Fibroblast of skin of scalp (primary cell): ENCODE data around the gene GTF2B. TPM values are rescaled to one million over a fixed set of nuclear protein-coding genes. Genes with fewer than 3 reads are reported as not detected.
"Not testable (repeated sequence)": the region's sequence is repeated elsewhere in the genome, so short reads cannot be mapped to it uniquely, and the experiment has no call there.

Experiments
- DNase-seq: peaks from one replicate; pipeline ENCODE4 v3.0.0-alpha.2; 2013
- polyA plus RNA-seq, 2 experiments: library from polyadenylated mRNA; unstranded; fragments of 120-200 nt; gene quantifications; one replicate each; pipeline ENCODE4 v1.2.1, GENCODE V29; 2013; ENCODE audit not compliant: insufficient read length in 2 of 2

Gene GTF2B
- 21.0 TPM for polyA plus RNA-seq (2013, experiment 1 of 2; ENCODE audit: insufficient read length)
- 22.1 TPM for polyA plus RNA-seq (2013, experiment 2 of 2; ENCODE audit: insufficient read length)

DNA sequence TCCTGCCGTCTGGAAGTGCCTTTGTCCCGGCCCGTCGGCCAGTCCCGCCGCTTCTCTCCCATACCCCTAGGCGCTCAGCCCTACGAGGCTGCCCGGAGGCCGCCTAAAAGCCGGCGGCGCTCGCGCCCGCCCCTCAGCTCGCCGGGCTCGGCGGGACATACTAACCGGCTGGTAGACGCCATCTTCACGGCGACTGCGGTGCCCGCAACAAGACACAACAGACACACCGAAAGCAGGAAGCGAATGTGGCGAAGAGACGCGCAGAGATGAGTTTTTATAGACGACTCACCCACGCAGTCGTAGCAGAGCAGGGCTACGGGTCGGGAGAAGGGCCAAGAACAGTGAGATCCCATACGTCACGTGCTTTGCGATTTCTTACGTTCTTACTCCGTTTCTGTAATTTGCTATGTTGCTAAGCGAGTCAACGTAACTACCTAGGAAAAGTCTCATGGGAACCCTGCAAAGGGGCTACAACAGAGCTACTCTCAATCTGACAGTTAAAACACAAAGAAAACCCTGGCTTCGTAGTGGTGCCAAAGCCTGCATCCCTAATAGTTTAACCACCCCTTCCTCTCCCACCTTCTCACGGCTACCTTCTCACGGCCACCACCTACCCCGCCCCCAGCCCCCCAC is at the start of gene GTF2B:
TSS of gene GTF2B (minus strand) at position 250 of the 633 bp plus-strand sequence. CDS start at position 182, 68 bp downstream.
- DNase-seq, result peak; percentile 96

DNA sequence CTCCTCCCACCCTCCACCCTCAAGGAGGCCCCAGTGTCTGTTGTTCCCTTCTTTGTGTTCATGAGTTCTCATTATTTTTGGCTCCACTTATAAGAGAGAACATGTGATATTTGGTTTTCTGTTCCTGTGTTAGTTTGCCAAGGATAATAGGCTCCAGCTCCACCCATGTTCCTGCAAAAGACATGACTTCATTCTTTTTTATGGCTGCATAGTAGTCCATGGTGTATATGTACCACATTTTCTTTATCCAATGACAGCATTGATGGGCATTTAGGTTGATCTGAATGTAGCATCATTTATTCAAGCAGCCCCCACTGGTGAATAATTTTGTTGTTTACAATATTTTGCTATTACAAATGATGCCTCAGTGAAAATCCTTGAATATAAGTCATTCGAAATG is 47.2 kb upstream of the GTF2B start:
- DNase-seq, result not testable (repeated sequence)

- DNase-seq, result no peak
These were observed 45.5 kb upstream of the GTF2B start for GRCh38 chr1:88936760-88937342.

- no peak for DNase-seq
These were observed 44.8 kb upstream of the GTF2B start for GRCh38 chr1:88936223-88936523.

GRCh38 chr1:88935522-88936222 is 44.3 kb upstream of the GTF2B start:
- DNase-seq, result peak; percentile 49

GRCh38 chr1:88930176-88930575 is 38.8 kb upstream of the GTF2B start:
- DNase-seq, result not testable (repeated sequence)

GRCh38 chr1:88923224-88923623 is 31.9 kb upstream of the GTF2B start:
- no peak for DNase-seq

DNA sequence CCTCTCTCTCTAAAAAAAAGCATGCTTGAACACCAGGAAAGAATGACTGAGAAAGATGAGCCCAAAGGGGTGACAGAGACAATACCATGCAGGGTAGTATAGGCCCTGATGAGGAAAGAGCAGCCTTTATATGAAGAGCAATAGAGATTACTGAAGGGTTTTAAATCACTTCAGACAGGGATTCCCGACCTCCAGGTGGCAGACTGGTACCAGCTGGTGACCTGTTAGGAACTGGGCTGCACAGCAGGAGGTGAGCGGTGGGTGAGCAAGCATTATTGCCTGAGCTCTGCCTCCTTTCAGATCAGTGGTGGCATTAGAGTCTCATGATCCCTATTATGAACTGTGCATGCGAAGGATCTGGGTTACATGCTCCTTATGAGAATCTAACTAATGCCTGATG is 30.8 kb upstream of the GTF2B start:
- no peak for DNase-seq

- no peak for DNase-seq
These were observed 29.5 kb upstream of the GTF2B start for GRCh38 chr1:88920845-88921244.

- DNase-seq, result no peak
These were observed 26.1 kb upstream of the GTF2B start for GRCh38 chr1:88917321-88918025.

- DNase-seq, result no peak
These were observed 25.5 kb upstream of the GTF2B start for GRCh38 chr1:88916883-88917282.

- DNase-seq, result not testable (repeated sequence)
These were observed 20.4 kb upstream of the GTF2B start for GRCh38 chr1:88911800-88912199.

DNA sequence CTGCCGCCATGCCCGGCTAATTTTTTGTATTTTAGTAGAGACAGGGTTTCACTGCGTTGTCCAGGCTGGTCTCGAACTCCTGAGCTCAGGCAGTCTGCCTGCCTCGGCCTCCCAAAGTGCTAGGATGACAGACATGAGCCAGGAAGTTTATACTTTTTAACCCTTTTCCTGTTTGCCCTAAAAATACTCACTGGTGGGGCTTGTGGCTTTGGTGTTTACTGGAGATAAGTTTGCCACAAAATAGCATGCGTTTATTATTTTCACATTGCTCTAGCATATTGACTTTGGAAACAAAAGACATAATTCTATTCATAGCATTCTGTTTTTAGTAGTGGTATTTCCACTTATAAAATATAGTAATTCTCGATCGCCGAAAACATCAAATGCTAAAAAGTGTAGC is 19.8 kb upstream of the GTF2B start:
- DNase-seq, result no peak

DNA sequence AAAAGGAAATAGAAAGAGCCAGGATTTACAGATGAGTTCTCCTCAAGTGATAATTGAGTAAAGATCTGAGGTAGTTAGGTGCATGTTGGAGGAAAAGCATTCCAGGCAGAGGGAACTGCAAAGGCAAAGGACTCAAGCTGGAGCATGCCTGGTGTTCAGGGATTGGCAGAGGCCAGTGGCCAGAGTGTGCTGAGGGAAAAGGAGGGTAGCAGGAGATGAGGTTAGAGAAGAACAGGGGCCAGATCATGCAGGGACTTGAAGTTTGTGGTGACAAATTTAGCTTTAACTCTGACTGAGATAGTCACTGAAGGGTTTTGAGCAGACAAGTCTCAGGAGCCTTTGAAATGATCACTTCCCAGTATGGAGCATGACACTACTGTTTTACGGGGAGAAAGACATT is 19.0 kb upstream of the GTF2B start:
- no peak for DNase-seq

DNA sequence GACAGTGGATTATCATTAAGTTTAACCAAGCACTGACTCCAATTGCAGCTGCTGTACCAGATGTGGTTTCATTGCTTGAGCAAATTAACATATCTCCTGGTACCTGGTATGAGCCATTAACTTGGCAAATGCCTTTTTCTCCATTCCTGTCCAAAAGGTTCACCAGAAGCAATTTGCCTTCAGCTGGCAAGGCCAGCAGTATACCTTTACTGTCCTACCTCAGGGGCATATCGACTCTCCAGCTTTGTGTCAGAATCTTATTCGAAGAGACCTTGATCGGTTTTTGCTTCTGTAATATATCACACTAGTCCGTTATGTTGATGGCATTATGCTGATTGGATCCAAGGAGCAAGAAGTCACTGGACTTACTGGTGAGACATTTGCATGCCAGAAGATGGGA is 9.5 kb upstream of the GTF2B start:
- DNase-seq, result no peak

DNA sequence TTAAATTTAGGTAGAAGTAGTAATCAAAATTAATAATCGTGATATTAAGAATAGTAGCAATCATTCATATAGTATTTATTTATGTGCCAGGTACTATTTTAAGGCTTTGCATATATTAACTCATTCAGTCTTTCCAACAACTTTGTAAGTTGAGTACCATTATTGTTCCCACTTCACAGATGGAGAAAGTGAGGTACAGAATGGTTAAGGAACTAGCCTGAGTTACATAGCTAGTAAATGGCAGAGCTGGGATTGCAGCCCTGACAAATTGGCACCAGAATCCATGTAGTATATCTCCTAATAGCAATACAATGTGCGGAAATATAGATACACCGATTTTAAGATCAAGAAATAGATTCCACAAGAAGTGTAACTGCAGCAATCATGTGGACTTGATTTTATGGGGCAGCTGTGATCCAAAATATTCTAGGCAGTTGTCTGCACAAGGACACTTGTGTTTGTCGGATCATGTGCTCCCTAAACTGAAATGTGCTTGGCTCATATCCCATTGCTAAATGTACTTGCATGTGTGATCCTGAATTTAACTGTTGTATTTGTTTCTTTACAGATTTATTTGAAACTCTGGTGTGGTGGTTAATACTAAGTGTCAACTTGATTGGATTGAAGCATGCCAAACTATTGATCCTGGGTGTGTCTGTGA is 5.8 kb upstream of the GTF2B start:
- no peak for DNase-seq

DNA sequence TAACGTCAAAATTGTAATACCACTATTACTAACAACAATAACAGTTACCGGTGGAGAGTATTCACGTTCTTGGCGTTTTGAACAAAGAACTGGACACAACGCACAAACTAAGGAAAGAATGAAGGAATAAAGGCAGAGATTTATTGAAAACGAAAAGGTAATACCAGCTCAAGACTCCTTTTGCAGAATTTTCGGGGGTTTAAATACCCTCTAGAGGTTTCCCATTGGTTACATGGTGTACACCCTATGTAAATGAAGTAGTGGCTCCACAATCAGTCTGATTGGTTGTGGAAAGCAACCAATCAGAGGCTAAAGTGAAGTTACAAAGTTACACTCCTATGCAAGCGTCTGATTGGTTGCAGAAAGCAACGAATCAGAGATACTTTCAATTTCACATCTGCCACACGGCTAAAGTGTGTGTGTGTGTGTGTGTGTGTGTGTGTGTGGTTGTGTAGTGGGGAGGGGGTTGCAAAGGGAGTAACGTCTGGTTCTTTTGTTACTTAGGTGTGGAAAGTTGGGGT is 1.1 kb upstream of the GTF2B start:
- peak; percentile 59 for DNase-seq

DNA sequence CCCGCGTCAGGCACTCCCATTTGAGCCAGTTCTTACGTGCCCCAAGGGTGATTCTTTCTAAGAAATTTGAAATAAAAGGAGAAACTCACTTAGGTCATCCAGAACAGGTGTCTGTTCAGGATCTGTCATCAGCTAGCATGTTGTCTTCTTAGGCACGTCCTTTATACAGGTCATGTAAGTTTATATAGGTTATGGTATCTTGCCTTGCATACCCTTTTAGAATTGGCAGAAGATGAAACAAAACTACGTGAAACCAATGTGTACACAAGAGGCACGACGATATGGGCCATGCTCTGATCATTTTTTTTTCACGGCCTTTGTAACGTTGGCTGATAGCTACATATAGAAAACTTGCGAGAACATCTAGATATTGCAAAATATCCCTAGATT is 579 bp upstream of the GTF2B start:
- no peak for DNase-seq

DNA sequence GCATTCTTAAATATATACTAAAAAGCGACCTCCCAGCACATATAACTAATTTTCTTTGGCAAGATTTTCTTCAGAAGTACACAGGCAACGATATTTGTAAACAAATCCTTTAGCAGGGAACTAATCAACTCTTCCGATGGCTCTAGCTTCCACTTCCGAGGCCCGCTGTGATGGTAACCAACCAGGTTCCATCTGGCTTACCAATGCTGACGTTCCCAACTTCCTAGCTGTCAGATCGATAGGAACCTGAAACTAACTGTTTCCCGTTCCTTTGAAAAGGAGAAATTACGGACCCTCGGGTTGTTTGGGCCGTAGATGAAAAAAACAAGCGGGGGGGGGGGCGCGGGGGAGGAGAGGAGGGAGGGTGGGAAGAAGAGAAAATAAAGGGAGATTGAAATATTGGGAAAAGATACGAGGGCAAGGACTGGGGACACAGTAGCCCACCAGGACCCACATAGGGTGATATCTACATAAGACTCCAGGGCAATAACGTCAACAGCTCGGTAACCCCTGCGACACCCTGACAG is 513 bp downstream of the GTF2B start:
- DNase-seq, result peak; percentile 13

- DNase-seq, result no peak
These were observed 1.2 kb downstream of the GTF2B start for GRCh38 chr1:88890131-88890530.

- no peak for DNase-seq
These were observed 2.6 kb downstream of the GTF2B start for GRCh38 chr1:88888750-88889149.

DNA sequence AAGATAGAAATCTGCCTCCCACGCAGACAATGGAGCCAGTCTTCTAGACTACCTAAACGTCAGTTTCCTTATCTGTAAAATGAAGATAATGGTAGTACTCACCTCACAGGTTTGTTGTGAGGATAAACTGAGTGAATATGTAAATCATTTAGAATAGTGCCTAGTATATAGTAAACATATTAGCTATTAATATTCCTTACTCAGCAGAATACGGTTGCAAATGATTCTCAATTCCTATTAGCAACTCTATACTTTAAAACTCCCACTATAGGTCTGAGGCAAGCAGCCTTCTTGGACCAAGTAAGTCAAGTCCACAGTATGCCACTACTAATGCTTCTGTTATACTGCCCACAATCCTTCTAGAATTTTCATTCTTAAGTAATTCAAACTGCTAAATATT is 5.4 kb downstream of the GTF2B start:
- DNase-seq, result no peak
